Subcutaneous adipose tissue (tissue), 4 donors: ENCODE data around the gene ZNF892. TPM values are rescaled to one million over a fixed set of nuclear protein-coding genes. Genes with fewer than 3 reads are reported as not detected.

Experiments used
- total RNA-seq, 4 donors: library from RNA; depleted of rRNA; stranded (reverse); fragments of >200 nt; gene quantifications; one replicate each; pipeline ENCODE4 v1.1.0, GENCODE V29; 2016
- TF ChIP-seq, protein P1 (sequence below): fragments of 450-650 bp; IDR thresholded peaks from one replicate; pipeline ENCODE4 v1.5.1; 2016; ENCODE audit warnings: low read depth, mild to moderate bottlenecking, control low read depth, antibody characterized with exemption, moderate library complexity

The ZNF892 gene
- total RNA-seq, 4 donors from 2014 or later = 3.3 to 7.2 (median 3.9) TPM

DNA sequence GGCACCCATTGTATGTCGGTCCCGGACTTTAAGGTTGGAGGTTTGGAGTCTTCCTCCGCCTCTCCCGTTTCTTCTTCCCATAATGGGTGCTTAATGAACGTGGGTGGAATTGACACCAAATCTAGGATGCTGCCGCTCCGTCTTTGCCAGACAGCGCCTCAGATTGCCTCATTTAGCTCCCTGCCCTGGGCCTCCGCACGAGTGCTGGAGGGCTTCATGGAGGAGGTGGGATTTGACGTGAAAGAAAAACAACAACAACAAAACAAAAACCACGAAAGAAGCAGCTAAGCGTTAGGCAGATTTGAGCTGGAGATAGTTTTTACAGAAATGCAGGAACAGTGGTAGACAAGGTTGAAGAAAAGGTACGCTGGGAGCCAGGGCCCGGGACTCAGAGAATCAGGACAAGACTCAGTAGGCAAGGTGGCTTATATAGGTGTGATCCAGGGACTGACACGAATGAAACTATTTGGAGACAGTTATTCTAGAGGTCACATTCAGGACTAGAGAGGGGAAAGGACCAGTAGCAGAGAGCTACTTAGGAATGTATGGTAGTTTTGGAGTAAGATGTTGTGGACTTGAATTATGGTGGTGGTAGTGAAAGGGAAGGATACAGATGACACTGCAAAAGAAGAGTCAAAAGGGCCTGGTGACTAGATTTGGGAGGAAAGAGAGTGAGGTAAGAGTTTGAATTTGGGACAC, 41.1 kb upstream of the ZNF892 start:
- TF ChIP-seq, protein P1, sequence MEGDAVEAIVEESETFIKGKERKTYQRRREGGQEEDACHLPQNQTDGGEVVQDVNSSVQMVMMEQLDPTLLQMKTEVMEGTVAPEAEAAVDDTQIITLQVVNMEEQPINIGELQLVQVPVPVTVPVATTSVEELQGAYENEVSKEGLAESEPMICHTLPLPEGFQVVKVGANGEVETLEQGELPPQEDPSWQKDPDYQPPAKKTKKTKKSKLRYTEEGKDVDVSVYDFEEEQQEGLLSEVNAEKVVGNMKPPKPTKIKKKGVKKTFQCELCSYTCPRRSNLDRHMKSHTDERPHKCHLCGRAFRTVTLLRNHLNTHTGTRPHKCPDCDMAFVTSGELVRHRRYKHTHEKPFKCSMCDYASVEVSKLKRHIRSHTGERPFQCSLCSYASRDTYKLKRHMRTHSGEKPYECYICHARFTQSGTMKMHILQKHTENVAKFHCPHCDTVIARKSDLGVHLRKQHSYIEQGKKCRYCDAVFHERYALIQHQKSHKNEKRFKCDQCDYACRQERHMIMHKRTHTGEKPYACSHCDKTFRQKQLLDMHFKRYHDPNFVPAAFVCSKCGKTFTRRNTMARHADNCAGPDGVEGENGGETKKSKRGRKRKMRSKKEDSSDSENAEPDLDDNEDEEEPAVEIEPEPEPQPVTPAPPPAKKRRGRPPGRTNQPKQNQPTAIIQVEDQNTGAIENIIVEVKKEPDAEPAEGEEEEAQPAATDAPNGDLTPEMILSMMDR = no peak

DNA sequence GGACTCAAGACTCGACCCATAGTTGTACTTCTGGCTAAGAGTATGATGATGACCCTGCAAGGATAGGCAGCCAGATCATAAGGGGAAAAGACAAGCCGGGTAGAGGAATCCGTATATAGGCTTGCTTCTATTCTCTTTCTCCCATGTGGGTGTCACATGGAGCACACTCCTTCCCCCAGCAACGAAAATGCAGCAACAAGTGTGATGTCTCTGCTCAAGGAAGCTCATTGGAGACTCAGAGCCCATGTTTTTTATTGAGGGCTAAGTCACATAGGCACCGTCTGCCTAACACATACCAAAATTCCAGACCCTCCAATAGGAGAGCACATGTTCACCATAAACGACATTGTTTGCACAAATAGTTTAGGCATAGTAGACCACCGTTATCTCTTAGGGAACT, 35.4 kb upstream of the ZNF892 start:
- TF ChIP-seq, protein P1 = no peak

DNA sequence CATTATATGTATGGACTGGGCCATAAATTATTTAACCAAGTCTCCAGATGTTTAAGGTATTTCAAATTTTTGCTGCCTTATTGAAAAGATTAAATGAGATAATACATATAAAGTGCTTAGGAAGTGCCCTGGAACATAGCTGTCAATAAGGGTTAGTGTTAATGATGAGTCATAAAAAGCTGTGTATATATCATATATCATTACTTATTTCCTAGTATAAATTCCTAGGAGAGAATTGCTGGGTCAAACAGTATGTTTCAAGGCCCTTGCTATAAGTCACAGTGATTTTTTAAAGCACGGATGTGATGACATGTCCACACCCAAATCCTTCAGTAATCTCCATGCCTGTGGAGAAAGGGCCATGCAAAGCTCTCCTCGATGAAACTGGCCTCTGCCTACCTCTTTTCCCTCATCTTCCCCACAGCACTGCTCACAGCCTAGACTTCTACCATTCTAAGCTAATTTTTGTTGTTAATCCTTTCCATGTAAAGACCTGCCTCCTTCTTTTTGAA, 33.2 kb upstream of the ZNF892 start:
- TF ChIP-seq, protein P1 = no peak

DNA sequence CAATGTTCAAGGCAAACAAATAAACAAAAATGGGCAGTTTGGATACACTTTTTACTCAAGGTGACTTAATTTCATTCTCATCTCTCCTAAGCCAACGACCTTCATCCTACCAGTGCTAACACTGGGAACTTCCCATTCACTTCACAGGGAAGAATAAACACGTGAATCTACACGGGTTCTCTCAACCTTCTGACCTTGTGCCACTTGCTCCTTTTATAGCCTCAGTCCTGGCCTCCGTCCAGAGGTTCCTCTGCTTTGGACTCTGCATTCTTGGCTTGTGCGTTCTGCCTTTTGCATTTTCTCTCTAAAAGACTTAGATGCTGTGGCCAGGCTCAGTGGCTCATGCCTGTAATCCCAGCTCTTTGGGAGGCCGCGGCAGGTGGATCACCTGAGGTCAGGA, 27.9 kb upstream of the ZNF892 start:
- TF ChIP-seq, protein P1 = no peak

DNA sequence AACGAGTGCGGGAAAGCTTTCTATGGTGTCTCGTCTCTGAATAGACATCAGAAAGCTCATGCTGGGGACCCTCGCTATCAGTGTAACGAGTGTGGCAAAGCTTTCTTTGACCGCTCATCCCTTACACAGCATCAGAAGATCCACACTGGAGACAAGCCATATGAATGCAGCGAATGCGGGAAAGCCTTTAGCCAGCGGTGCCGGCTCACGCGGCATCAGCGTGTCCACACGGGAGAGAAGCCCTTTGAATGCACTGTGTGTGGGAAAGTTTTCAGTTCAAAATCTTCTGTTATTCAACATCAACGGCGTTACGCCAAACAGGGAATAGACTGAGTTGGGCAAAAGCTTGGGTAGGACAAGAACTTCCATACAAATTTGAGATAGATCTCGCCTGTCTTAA, 25.5 kb upstream of the ZNF892 start:
- TF ChIP-seq, protein P1 = no peak

DNA sequence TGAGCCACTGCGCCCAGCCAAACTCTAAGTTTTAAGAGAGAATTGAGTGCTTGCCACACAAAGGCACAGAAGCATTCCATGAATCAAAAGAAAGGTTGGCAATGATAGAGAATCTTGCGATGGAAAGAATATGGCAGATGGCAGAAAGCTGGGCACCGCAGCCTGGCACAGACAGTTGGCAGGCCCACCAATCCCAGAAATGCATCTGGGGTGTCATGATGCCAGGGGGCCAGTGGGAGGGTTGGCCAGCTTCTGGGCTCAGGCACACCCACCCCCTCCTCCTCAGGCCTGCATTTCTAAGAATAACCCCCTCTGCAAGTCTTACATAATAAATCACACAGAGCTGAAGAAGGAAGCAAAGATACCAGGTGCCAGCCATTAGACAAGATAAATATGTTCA, 22.1 kb upstream of the ZNF892 start:
- TF ChIP-seq, protein P1 = no peak

DNA sequence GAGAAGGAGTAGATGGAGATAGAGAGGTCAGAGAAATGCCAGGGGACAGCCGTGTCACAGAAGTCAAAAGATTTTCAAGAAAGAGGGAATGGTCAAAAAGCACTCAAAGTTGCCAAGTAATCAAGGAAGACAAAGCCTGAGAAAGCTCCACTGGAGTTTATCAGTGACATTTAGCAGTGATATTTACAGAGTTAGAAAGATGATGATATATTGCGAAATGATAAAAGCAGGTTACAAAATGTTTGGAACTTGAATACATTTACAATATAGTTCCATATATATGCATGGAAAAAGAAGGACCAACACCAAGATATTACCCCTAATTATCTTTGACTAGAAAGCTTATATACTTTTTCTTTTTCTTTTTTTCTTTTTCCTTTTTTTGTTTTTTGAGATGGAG, 21.3 kb upstream of the ZNF892 start:
- TF ChIP-seq, protein P1 = no peak
